Heart left ventricle (tissue), 13 donors: ENCODE results near the gene RAP1GAP.

Source experiments
- CTCF ChIP-seq, 12 donors: fragments of 200-600 bp; sonication (generic) in 4 of 12; IDR thresholded peaks; one replicate each; pipeline versions ENCODE4 v1.5.0 to v1.8.0; 2018 to 2022; ENCODE audit warnings: antibody characterized with exemption in 12 of 12, mild to moderate bottlenecking in 5 of 12
- POLR2A ChIP-seq, 2 donors: fragments of 450-650 bp; IDR thresholded peaks; one replicate each; pipeline ENCODE4 v1.6.1; 2017; ENCODE audit warnings: antibody characterized with exemption in 2 of 2, mild to moderate bottlenecking in 2 of 2, moderate library complexity in 2 of 2
- donor health status: ischemic (EF 13 %, LVEDD 7.1; RV severe dilation, severe dysfunction).
- donor health status: DM: no; HTN: yes; CAD: no.
- donor health status: DM: no; HTN: no; CAD: no.
- donor health status: ischemic (EF 25% LVEDD 6.9; RV normal size, moderate dysfunction).
- donor health status: ischemic (EF 25% LVEDD 5.7; RV mildly dilated, moderate dysfunction).
- donor health status: ischemic (EF 35%, LVEDD 5.7; RV mildly dilated, moderate dysfunction).
- donor health status: nonischemic (EF 11% LVEDD 7.7; RV severe dilation, severe dysfunction).
- donor health status: DM: yes; HTN: yes; CAD: no.
- donor health status: PGD.
- donor health status: ischemic (EF 29% LVEDD 5.4; RV normal size, mild dysfunction).
- donor health status: nonischemic (EF 23%, LVEDD 6.1; RV moderate dilation, normal function).

- no peak for TF ChIP-seq CTCF (IDR thresholded peaks at IDR 0.05)
- TF ChIP-seq POLR2A (IDR thresholded peaks at IDR 0.05): no peak
Observed at GRCh38 chr1:21618059-21618458, 51.1 kb downstream of the RAP1GAP start.
